Neutrophil (primary cell): ENCODE results near the gene RELT.

Experiments
- H3K27ac ChIP-seq: fragments of 200-600 bp; sonication (generic); 2 replicates; pipeline ENCODE4 v1.5.1; 2016; ENCODE audit warnings: mild to moderate bottlenecking, moderate library complexity
- H3K27me3 ChIP-seq: fragments of 200-600 bp; sonication (generic); 2 replicates; pipeline ENCODE4 v1.6.0; 2016; ENCODE audit warnings: mild to moderate bottlenecking
- H3K36me3 ChIP-seq: fragments of 200-600 bp; sonication (generic); 2 replicates; pipeline ENCODE4 v1.5.1; 2017
- H3K4me1 ChIP-seq, 2 experiments: fragments of 200-600 bp in 1 of 2; sonication (generic) in 1 of 2; 1 replicate in 1 of 2; 2 replicates in 1 of 2; pipeline versions ENCODE4 v1.5.1 to v1.6.1; 2013 to 2016; ENCODE audit warnings: low read depth in 1 of 2, low read length in 1 of 2, mild to moderate bottlenecking in 1 of 2, moderate library complexity in 1 of 2; ENCODE audit not compliant: control insufficient read depth in 1 of 2, insufficient read depth in 1 of 2
- H3K4me3 ChIP-seq, 2 experiments: fragments of 200-600 bp in 1 of 2; sonication (generic) in 1 of 2; 1 replicate in 1 of 2; 2 replicates in 1 of 2; pipeline ENCODE4 v1.5.1; 2013 to 2016; ENCODE audit warnings: low read depth in 1 of 2, low read length in 1 of 2, mild to moderate bottlenecking in 1 of 2, moderate library complexity in 1 of 2
- H3K9me3 ChIP-seq: fragments of 200-600 bp; sonication (generic); 2 replicates; pipeline ENCODE4 v1.5.1; 2016
- CTCF ChIP-seq: fragments of 200-600 bp; sonication (generic); IDR thresholded peaks from 2 replicates; pipeline ENCODE4 v1.5.1; 2016; ENCODE audit warnings: antibody characterized with exemption

Gene RELT

DNA sequence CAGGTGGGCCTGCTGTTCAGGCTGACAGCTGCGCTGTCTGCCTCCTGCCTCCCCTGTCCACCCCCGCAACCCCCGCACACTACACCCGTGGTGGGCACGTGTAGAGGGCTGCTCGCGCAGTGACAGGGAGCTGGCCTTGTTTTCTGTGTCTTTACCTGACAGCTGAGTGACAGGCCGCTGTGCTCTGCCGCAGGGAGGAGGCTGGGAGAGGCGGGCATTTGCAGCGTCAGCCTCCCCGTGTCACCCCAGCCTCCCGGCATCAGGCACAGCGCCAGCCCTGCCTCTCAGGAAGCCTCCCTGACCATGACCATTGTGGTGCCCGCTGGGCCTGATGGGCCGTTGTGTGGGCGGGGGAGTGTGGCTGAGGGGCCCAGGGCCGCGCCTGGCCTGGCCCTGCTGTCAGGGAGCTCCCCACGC, 32.0 kb upstream of the RELT start:
- Histone ChIP-seq H3K27me3 (no peaks in the 10 kb centered on the region), H3K9me3 (no peaks in the 10 kb centered on the region), H3K27ac (no peak overlapping the region), H3K4me3 (no peak overlapping the region), H3K36me3 (peaks cover 17% of the 10 kb centered on the region), H3K4me1 (no peaks in the 10 kb centered on the region)
- TF ChIP-seq CTCF, result no peak

DNA sequence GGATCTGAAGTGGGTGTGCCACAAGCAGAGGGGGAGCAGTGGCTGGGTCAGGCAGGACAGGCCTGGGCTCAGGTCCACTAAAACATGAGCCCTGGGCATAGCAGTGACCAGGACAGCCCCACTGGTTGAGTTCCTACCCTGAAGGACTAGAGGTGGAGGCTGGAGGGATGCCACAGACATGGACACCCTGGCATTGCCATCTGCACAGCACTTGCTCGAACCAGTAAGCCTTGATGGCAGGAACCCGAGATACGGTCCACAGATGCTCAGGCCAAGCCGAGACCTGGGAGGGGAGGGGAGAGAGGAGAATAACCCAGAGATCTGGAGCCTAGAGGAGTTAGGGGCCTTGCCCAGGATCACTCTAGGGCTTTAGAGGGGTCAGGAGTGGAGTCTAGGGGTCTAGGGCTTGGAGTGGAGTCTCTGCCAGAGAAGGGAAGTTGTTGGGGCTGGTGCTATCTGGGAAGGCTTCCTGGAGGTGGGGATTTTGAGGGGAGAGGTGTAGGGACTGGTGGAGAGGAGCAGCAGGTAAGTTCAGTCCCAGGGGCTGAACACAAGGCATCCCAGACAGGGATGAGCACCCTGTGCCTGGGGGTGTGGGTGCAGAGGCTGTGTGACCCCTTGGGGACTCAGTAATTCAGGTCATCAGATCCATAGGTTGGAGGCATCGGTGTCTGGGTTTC, 30.6 kb upstream of the RELT start:
- Histone ChIP-seq H3K4me3 (no peak overlapping the region), H3K27ac (no peak overlapping the region), H3K27me3 (no peaks in the 10 kb centered on the region), H3K36me3 (peaks cover 17% of the 10 kb centered on the region), H3K4me1 (peaks cover 0 to 1% of the 10 kb centered on the region in 2 experiments), H3K9me3 (no peaks in the 10 kb centered on the region)
- TF ChIP-seq CTCF, result no peak

DNA sequence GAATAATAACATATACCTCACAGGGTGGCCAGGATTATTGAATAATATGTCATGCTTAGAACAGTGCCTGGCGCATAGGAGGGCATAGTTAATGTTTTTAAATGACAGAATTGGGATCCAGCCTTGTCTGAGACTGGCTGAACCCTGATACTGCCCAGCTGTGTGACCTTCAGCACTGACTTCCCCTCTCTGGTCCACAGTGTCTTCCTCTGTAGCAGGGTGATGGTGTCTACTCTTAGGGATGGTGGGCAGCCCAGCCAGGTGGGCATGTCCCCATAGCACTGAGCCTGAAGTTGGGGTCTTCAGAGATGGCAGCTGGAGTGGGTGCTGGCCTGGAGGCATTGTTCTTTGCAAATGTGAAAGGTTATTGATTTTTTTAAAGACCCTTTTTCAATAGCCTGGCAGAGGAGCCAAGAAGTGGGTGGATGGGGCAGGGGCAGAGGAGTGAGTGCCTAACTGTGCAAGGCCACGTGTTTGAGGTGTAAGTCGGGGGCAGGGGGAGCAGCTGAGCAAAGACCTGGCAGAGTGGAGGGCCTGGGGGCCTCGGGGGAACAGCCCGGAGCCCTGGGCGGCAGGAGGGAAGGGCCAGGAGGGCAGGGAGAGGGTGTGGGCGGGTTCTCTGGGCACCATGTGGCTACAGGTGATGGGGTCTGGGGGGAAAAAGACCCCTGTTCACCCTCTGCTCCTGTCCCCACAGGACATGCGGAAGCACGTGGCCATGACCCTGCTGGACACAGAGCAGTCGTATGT, 29.8 kb upstream of the RELT start:
- Histone ChIP-seq H3K27me3 (no peaks in the 10 kb centered on the region), H3K9me3 (no peaks in the 10 kb centered on the region), H3K4me3 (no peak overlapping the region), H3K27ac (no peak overlapping the region), H3K36me3 (peaks cover 17% of the 10 kb centered on the region), H3K4me1 (peaks cover 0 to 8% of the 10 kb centered on the region in 2 experiments)
- no peak for TF ChIP-seq CTCF

GRCh38 chr11:73347067-73347466, 29.1 kb upstream of the RELT start:
- no peak overlapping the region for H3K4me3 ChIP-seq
- H3K36me3 ChIP-seq, result peaks cover 17% of the 10 kb centered on the region
- no peaks in the 10 kb centered on the region for H3K27me3 ChIP-seq
- TF ChIP-seq CTCF, result no peak
- H3K9me3 ChIP-seq, result no peaks in the 10 kb centered on the region
- H3K27ac ChIP-seq, result no peak overlapping the region
- H3K4me1 ChIP-seq, result peaks cover 0 to 9% of the 10 kb centered on the region in 2 experiments

- Histone ChIP-seq H3K27me3 (no peaks in the 10 kb centered on the region), H3K9me3 (no peaks in the 10 kb centered on the region), H3K4me3 (no peak overlapping the region), H3K4me1 (peaks cover 0 to 9% of the 10 kb centered on the region in 2 experiments), H3K36me3 (peaks cover 24% of the 10 kb centered on the region), H3K27ac (no peak overlapping the region)
- TF ChIP-seq CTCF, result no peak
Measured at GRCh38 chr11:73348838-73349237, 27.4 kb upstream of the RELT start.
